Esophagus muscularis mucosa (tissue), 4 donors: ENCODE results near the gene PLCB2.

ENCODE experiments used
- CTCF ChIP-seq, 3 experiments: fragments of 200-600 bp in 2 of 3; fragments of 450-650 bp in 1 of 3; sonication (generic) in 2 of 3; IDR thresholded peaks; one replicate each; pipeline ENCODE4 v1.5.1; 2017 to 2019; ENCODE audit warnings: antibody characterized with exemption in 3 of 3, mild to moderate bottlenecking in 2 of 3, moderate library complexity in 1 of 3
- EP300 ChIP-seq: sonication (generic); formaldehyde crosslinking; IDR thresholded peaks from one replicate; pipeline ENCODE4 v1.6.1; 2017; ENCODE audit warnings: antibody characterized with exemption
- POLR2A ChIP-seq: fragments of 450-650 bp; IDR thresholded peaks from one replicate; pipeline ENCODE4 v1.6.1; 2017; ENCODE audit warnings: antibody characterized with exemption, moderate library complexity, mild to moderate bottlenecking, low read depth

- TF ChIP-seq CTCF (IDR thresholded peaks at IDR 0.05): no peak
- no peak for TF ChIP-seq POLR2A
- no peak for TF ChIP-seq EP300
These were observed 9.8 kb upstream of the PLCB2 start for GRCh38 chr15:40317580-40317979.
